ENCODE measurements around the gene PITHD1. TPM values are rescaled to one million over a fixed set of nuclear protein-coding genes. Genes with fewer than 3 reads are reported as not detected.

Gene PITHD1
- total RNA-seq, 6 donors from 2014 or later, result 29.5 to 57.0 (median 45.1) TPM

GRCh38 chr1:23796466-23797271, 18.5 kb downstream of the PITHD1 start:
- Histone ChIP-seq H3K9me3 (no peaks in the 10 kb centered on the region), H3K27me3 (no peaks in the 10 kb centered on the region), H3K27ac (peak overlapping the region in 2 of 4 donors; percentile 0 to 40), H3K36me3 (peaks cover 9 to 55% (median 37%) of the 10 kb centered on the region in 4 donors), H3K4me3 (no peak overlapping the region), H3K4me1 (peaks cover 41 to 74% (median 46%) of the 10 kb centered on the region in 4 donors)
- DNase-seq, result no peak
- 69 to 71% methylated on average over 10 to 17 of the region's 17 CpGs for WGBS, 2 donors
- TF ChIP-seq POLR2A (IDR thresholded peaks at IDR 0.05) (no peak), POLR2AphosphoS5 (IDR thresholded peaks at IDR 0.05) (no peak), CTCF (IDR thresholded peaks at IDR 0.05) (no peak), EP300 (IDR thresholded peaks at IDR 0.05) (no peak)
- no peak for ATAC-seq (ENCODE audit: low FRiP score in 2 of 2)

DNA sequence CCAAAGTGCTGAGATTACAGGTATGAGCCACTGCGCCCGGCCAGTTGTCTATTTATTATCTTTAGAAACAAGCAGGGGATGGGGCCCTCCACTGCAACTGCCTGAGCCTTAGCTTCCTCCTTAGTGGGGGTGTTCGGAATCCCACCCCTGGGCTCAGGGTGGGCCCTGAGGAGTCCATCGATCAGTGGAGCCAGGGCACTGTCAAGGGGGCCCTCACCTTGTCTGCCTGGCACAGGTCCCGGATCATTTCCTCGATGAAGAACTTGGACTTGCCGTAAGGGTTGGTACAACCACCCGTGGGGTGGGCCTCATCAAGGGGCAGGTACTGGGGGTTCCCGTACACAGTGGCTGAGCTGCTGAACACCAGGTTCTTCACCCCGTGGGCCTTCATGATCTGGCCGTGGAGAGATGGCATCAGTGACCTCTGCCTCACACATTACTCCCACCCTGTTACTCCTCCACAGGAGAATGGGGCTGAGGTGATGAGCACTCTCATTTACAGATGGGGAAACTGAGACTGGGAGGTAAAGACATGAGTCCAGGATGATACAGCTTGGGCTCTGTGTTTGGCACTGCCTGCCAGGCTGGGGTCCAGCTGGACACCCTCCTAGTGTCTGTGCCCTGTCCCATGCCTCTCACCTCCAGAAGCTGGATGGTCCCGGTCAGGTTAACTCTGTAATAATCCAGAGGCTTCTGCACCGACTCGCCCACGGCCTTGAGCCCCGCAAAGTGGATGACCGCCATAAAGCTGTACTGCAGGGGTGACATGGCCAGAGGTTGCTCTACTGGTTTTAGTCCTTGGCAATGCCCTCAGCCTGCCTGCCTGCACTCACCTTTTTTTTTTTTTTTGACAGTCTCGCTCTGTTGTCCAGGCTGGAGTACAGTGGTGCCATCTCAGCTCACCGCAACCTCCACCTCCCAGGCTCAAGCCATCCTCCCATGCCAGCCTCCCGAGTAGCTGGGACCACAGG, 19.5 kb downstream of the PITHD1 start:
- Histone ChIP-seq H3K4me1 (peaks cover 31 to 67% (median 38%) of the 10 kb centered on the region in 4 donors), H3K4me3 (peak overlapping the region in 1 of 4 donors; percentile 73)

DNA sequence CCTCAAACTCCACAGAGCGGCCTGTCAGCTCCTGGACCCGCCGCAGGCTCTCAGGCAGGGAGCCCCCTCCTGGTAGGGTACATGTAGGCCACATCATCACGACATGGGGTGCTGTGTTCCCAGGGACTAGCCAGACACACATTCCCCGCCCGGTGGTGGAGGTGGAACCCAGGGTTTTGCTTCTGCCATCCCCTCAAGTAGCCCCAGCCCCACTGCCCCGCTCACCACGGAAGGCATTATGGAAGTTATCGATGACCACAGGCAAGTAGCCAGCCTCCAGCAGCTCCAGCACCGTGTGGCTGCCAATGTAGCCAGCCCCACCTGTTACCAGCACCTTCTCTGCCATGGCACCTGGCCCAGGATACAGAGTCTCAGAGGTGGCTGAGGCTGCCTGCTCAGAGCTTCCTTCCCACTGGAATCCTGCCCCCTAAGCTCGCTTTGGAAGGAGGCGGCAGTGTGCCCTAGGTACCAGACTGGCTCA, 20.5 kb downstream of the PITHD1 start:
- 75 to 81% methylated on average over 10 to 12 of the region's 12 CpGs for WGBS, 2 donors
- Histone ChIP-seq H3K4me1 (peaks cover 22 to 58% (median 29%) of the 10 kb centered on the region in 4 donors), H3K9me3 (no peaks in the 10 kb centered on the region), H3K36me3 (peaks cover 9 to 50% (median 30%) of the 10 kb centered on the region in 4 donors), H3K27ac (peak overlapping the region; percentile 94 to 97 (median 95)), H3K4me3 (peak overlapping the region in 3 of 4 donors; percentile 73 to 96 (median 86)), H3K27me3 (no peaks in the 10 kb centered on the region)
- no peak for TF ChIP-seq EP300 (IDR thresholded peaks at IDR 0.05)
- no peak for TF ChIP-seq POLR2AphosphoS5 (IDR thresholded peaks at IDR 0.05)
- TF ChIP-seq CTCF (IDR thresholded peaks at IDR 0.05), result peak in 1 of 6 experiments; percentile 5
- DNase-seq (peak in 1 of 2 donors; percentile 40), ATAC-seq (ENCODE audit: low FRiP score in 2 of 2) (no peak)

More for the DNA sequence above, 19.5 kb downstream of the PITHD1 start:
- ATAC-seq (ENCODE audit: low FRiP score in 2 of 2) (no peak), DNase-seq (no peak)
- no peaks in the 10 kb centered on the region for H3K27me3 ChIP-seq
- no peaks in the 10 kb centered on the region for H3K9me3 ChIP-seq
- 77 to 84% methylated on average over 14 to 20 of the region's 20 CpGs for WGBS, 2 donors
- H3K27ac ChIP-seq, result peak overlapping the region in 1 of 4 donors; percentile 94
- TF ChIP-seq POLR2A (IDR thresholded peaks at IDR 0.05) (no peak), CTCF (IDR thresholded peaks at IDR 0.05) (no peak), POLR2AphosphoS5 (IDR thresholded peaks at IDR 0.05) (no peak), EP300 (IDR thresholded peaks at IDR 0.05) (no peak)
- H3K36me3 ChIP-seq, result peaks cover 9 to 53% (median 37%) of the 10 kb centered on the region in 4 donors

- Histone ChIP-seq H3K36me3 (peaks cover 9 to 50% (median 30%) of the 10 kb centered on the region in 4 donors), H3K4me1 (peaks cover 20 to 58% (median 27%) of the 10 kb centered on the region in 4 donors), H3K27ac (peak overlapping the region; percentile 94 to 97 (median 95)), H3K27me3 (no peaks in the 10 kb centered on the region), H3K4me3 (peak overlapping the region in 3 of 4 donors; percentile 73 to 96 (median 86)), H3K9me3 (no peaks in the 10 kb centered on the region)
- no peak for DNase-seq
- TF ChIP-seq EP300 (IDR thresholded peaks at IDR 0.05) (no peak), CTCF (IDR thresholded peaks at IDR 0.05) (no peak), POLR2A (IDR thresholded peaks at IDR 0.05) (no peak), POLR2AphosphoS5 (IDR thresholded peaks at IDR 0.05) (no peak)
- WGBS, 2 donors, result 47 to 77% methylated on average over 2 to 7 of the region's 7 CpGs
- ATAC-seq (ENCODE audit: low FRiP score in 2 of 2), result no peak
These were observed 21.0 kb downstream of the PITHD1 start for GRCh38 chr1:23799255-23799569.

All from upper lobe of left lung (tissue), 6 donors.